Fibroblast of peridontal ligament (primary cell): ENCODE results near the gene ZNF766.
"Not testable (repeated sequence)": the region's sequence is repeated elsewhere in the genome, so short reads cannot be mapped to it uniquely, and the experiment has no call there.

Experiments
- DNase-seq: peaks from one replicate; pipeline ENCODE4 v3.0.0-alpha.2; 2010; ENCODE audit errors: extremely low read depth

Gene ZNF766

GRCh38 chr19:52269338-52270261 lies at the start of gene ZNF766:
TSS of gene ZNF766 (plus strand) at chr19:52269587. CDS start at chr19:52269614, 27 bp downstream.
- DNase-seq = peak; percentile 91

GRCh38 chr19:52219611-52220010 lies 49.8 kb upstream of the ZNF766 start:
- DNase-seq = no peak

GRCh38 chr19:52221031-52221430 lies 48.4 kb upstream of the ZNF766 start:
- no peak for DNase-seq

GRCh38 chr19:52221831-52222375 lies 47.5 kb upstream of the ZNF766 start:
- DNase-seq = no peak

- DNase-seq = no peak
These were observed 45.2 kb upstream of the ZNF766 start for GRCh38 chr19:52224211-52224610.

- no peak for DNase-seq
These were observed 42.7 kb upstream of the ZNF766 start for GRCh38 chr19:52226652-52227051.

GRCh38 chr19:52227196-52227940 lies 42.0 kb upstream of the ZNF766 start:
- no peak for DNase-seq

- no peak for DNase-seq
These were observed 41.4 kb upstream of the ZNF766 start for GRCh38 chr19:52227980-52228379.

- DNase-seq = no peak
These were observed 39.9 kb upstream of the ZNF766 start for GRCh38 chr19:52229524-52229923.

GRCh38 chr19:52230685-52231084 lies 38.7 kb upstream of the ZNF766 start:
- DNase-seq = no peak

- DNase-seq = no peak
These were observed 38.1 kb upstream of the ZNF766 start for GRCh38 chr19:52231154-52231910.

- DNase-seq = no peak
These were observed 35.0 kb upstream of the ZNF766 start for GRCh38 chr19:52234406-52234805.

- no peak for DNase-seq
These were observed 32.2 kb upstream of the ZNF766 start for GRCh38 chr19:52237197-52237596.

- peak; percentile 77 for DNase-seq
These were observed 31.5 kb upstream of the ZNF766 start for GRCh38 chr19:52237771-52238400.

- DNase-seq = no peak
These were observed 25.4 kb upstream of the ZNF766 start for GRCh38 chr19:52244021-52244420.

- peak; percentile 42 for DNase-seq
These were observed 21.1 kb upstream of the ZNF766 start for GRCh38 chr19:52248241-52248640.

- no peak for DNase-seq
These were observed 11.0 kb upstream of the ZNF766 start for GRCh38 chr19:52258426-52258825.

GRCh38 chr19:52265556-52265955 lies 3.8 kb upstream of the ZNF766 start:
- DNase-seq = not testable (repeated sequence)

GRCh38 chr19:52270266-52270885 lies 989 bp downstream of the ZNF766 start:
- DNase-seq = peak; percentile 47

GRCh38 chr19:52273301-52273700 lies 3.9 kb downstream of the ZNF766 start:
- DNase-seq = no peak

GRCh38 chr19:52274191-52274590 lies 4.8 kb downstream of the ZNF766 start:
- no peak for DNase-seq
